Tibial nerve (tissue), 3 donors: ENCODE results near the gene GRPEL2.

ENCODE experiments used
- CTCF ChIP-seq, 5 experiments: fragments of 200-600 bp in 3 of 5; fragments of 450-650 bp in 2 of 5; sonication (generic) in 3 of 5; IDR thresholded peaks; one replicate each; pipeline ENCODE4 v1.5.1; 2016 to 2019; ENCODE audit warnings: antibody characterized with exemption in 5 of 5, mild to moderate bottlenecking in 3 of 5, moderate library complexity in 2 of 5
- POLR2A ChIP-seq, 2 donors: fragments of 450-650 bp; IDR thresholded peaks; one replicate each; pipeline ENCODE4 v1.6.1; 2017; ENCODE audit warnings: antibody characterized with exemption in 2 of 2, mild to moderate bottlenecking in 2 of 2, moderate library complexity in 2 of 2

- TF ChIP-seq POLR2A (IDR thresholded peaks at IDR 0.05) = no peak
- no peak for TF ChIP-seq CTCF (IDR thresholded peaks at IDR 0.05)
Observed at GRCh38 chr5:149367972-149368645, 22.8 kb downstream of the GRPEL2 start.
